PC-9 (cell line): ENCODE results near the gene CMTR1.

Experiments
- EZH2 ChIP-seq: fragments of 200-600 bp; sonication (generic); IDR thresholded peaks from 2 replicates; pipeline ENCODE4 v1.8.0; 2017; ENCODE audit warnings: antibody characterized with exemption, low read depth
- TF ChIP-seq, protein P1 (sequence below): fragments of 200-600 bp; sonication (generic); conservative IDR thresholded peaks from 2 replicates; pipeline ENCODE4 v1.6.1; 2017; ENCODE audit warnings: mixed run types, antibody characterized with exemption, mild to moderate bottlenecking, moderate library complexity

DNA sequence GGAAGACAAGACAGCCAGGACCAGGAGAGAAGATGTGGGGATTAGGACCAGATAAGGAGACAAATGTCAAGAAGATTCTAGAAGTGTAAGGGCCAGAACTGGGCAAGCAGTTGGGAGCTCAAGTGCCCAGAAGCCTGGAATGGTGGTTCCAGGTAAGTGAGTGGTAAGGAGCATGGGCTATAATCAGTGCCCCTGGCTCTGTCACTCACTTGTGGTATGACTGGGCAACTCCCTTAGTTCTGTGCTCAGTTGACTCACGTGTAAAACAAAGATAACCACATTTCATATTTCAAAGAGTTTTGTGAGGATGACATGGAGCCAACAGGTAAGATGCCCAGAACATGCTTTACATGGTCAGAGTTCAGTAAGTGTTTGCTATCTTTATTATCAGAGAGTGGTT, 55.5 kb downstream of the CMTR1 start:
- TF ChIP-seq, protein P1, sequence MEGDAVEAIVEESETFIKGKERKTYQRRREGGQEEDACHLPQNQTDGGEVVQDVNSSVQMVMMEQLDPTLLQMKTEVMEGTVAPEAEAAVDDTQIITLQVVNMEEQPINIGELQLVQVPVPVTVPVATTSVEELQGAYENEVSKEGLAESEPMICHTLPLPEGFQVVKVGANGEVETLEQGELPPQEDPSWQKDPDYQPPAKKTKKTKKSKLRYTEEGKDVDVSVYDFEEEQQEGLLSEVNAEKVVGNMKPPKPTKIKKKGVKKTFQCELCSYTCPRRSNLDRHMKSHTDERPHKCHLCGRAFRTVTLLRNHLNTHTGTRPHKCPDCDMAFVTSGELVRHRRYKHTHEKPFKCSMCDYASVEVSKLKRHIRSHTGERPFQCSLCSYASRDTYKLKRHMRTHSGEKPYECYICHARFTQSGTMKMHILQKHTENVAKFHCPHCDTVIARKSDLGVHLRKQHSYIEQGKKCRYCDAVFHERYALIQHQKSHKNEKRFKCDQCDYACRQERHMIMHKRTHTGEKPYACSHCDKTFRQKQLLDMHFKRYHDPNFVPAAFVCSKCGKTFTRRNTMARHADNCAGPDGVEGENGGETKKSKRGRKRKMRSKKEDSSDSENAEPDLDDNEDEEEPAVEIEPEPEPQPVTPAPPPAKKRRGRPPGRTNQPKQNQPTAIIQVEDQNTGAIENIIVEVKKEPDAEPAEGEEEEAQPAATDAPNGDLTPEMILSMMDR, result no peak
- no peak for TF ChIP-seq EZH2
